Measurements from ENCODE around the gene JAM2. TPM values are rescaled to one million over a fixed set of nuclear protein-coding genes. Genes with fewer than 3 reads are reported as not detected.

The JAM2 gene
- total RNA-seq, 1 experiment from 2014 or later: not detected

- H3K4me3 ChIP-seq: no peak overlapping the region
- H3K9me3 ChIP-seq (ENCODE audit: insufficient read depth, low read depth): no peaks in the 10 kb centered on the region
- BruUV-seq (replicated peaks): no TSS peak
- no peak overlapping the region for H3K4me2 ChIP-seq
- peaks cover 14% of the 10 kb centered on the region for H3K79me2 ChIP-seq (ENCODE audit: low read depth)
- H2AFZ ChIP-seq: no peak overlapping the region
- TF ChIP-seq CTCF (conservative IDR thresholded peaks at IDR 0.05): no peak
- TF ChIP-seq EZH2 (IDR thresholded peaks at IDR 0.05; ENCODE audit: low read depth): no peak
- H3K4me1 ChIP-seq (replicated peaks; ENCODE audit: insufficient read depth): no peaks in the 10 kb centered on the region
- H4K20me1 ChIP-seq (ENCODE audit: insufficient read depth): no peaks in the 10 kb centered on the region
- no peak overlapping the region for H3K27ac ChIP-seq
- no peaks in the 10 kb centered on the region for H3K27me3 ChIP-seq (ENCODE audit: insufficient read depth, low read depth)
- ChIA-PET POLR2A (ENCODE audit: unreplicated experiment) (no interaction called here), CTCF (no interaction called here)
- no peaks in the 10 kb centered on the region for H3K9me2 ChIP-seq (ENCODE audit: insufficient read depth)
- no peaks in the 10 kb centered on the region for H3F3A ChIP-seq (ENCODE audit: insufficient read depth, low read depth)
- no peaks in the 10 kb centered on the region for H3K36me3 ChIP-seq (ENCODE audit: low read depth)
- no peak for DNase-seq
- intact Hi-C loops (cut with micrococcal nuclease; ENCODE audit: unreplicated experiment): no loop called here
These were observed 103.8 kb downstream of the JAM2 start for GRCh38 chr21:25742900-25743299.

- intact Hi-C loops (cut with micrococcal nuclease; ENCODE audit: unreplicated experiment): no loop called here
- Histone ChIP-seq H3F3A (ENCODE audit: insufficient read depth, low read depth) (no peaks in the 10 kb centered on the region), H3K27me3 (ENCODE audit: insufficient read depth, low read depth) (no peaks in the 10 kb centered on the region), H3K9me3 (ENCODE audit: insufficient read depth, low read depth) (no peaks in the 10 kb centered on the region), H3K36me3 (ENCODE audit: low read depth) (no peaks in the 10 kb centered on the region), H3K4me1 (replicated peaks; ENCODE audit: insufficient read depth) (no peaks in the 10 kb centered on the region), H3K4me3 (no peak overlapping the region), H3K79me2 (ENCODE audit: low read depth) (no peaks in the 10 kb centered on the region), H3K27ac (no peak overlapping the region), H2AFZ (no peak overlapping the region), H3K4me2 (no peak overlapping the region), H4K20me1 (ENCODE audit: insufficient read depth) (no peaks in the 10 kb centered on the region), H3K9me2 (ENCODE audit: insufficient read depth) (no peaks in the 10 kb centered on the region)
- CTCF ChIA-PET: no interaction called here
- no peak for TF ChIP-seq EZH2 (IDR thresholded peaks at IDR 0.05; ENCODE audit: low read depth)
- TF ChIP-seq CTCF (conservative IDR thresholded peaks at IDR 0.05): no peak
- no peak for DNase-seq
- no TSS peak for BruUV-seq (replicated peaks)
- POLR2A ChIA-PET (ENCODE audit: unreplicated experiment): no interaction called here
These were observed 105.8 kb downstream of the JAM2 start for GRCh38 chr21:25744854-25745253.

- no peaks in the 10 kb centered on the region for H3K9me2 ChIP-seq (ENCODE audit: insufficient read depth)
- H3K4me2 ChIP-seq: no peak overlapping the region
- DNase-seq: no peak
- no TSS peak for BruUV-seq (replicated peaks)
- ChIA-PET POLR2A (ENCODE audit: unreplicated experiment) (no interaction called here), CTCF (no interaction called here)
- no peaks in the 10 kb centered on the region for H3K27me3 ChIP-seq (ENCODE audit: insufficient read depth, low read depth)
- no peak overlapping the region for H3K4me3 ChIP-seq
- H2AFZ ChIP-seq: no peak overlapping the region
- no peaks in the 10 kb centered on the region for H3K4me1 ChIP-seq (replicated peaks; ENCODE audit: insufficient read depth)
- TF ChIP-seq EZH2 (IDR thresholded peaks at IDR 0.05; ENCODE audit: low read depth): no peak
- TF ChIP-seq CTCF (conservative IDR thresholded peaks at IDR 0.05): no peak
- H3K9me3 ChIP-seq (ENCODE audit: insufficient read depth, low read depth): no peaks in the 10 kb centered on the region
- H4K20me1 ChIP-seq (ENCODE audit: insufficient read depth): no peaks in the 10 kb centered on the region
- H3K36me3 ChIP-seq (ENCODE audit: low read depth): no peaks in the 10 kb centered on the region
- no peaks in the 10 kb centered on the region for H3K79me2 ChIP-seq (ENCODE audit: low read depth)
- intact Hi-C loops (cut with micrococcal nuclease; ENCODE audit: unreplicated experiment): no loop called here
- H3K27ac ChIP-seq: no peak overlapping the region
- no peaks in the 10 kb centered on the region for H3F3A ChIP-seq (ENCODE audit: insufficient read depth, low read depth)
These were observed 111.0 kb downstream of the JAM2 start for GRCh38 chr21:25750085-25750484.
